Muscle of leg (tissue), 11 donors: Measurements from ENCODE around the gene TMPRSS12. TPM values are rescaled to one million over a fixed set of nuclear protein-coding genes. Genes with fewer than 3 reads are reported as not detected.
"Not testable (repeated sequence)": the region's sequence is repeated elsewhere in the genome, so short reads cannot be mapped to it uniquely, and the experiment has no call there.

Experiments
- DNase-seq: peaks from one replicate; pipeline ENCODE4 v3.0.0; 2013
- H3K27ac ChIP-seq: one replicate; pipeline ENCODE4 v1.5.1; 2013; ENCODE audit warnings: mild to moderate bottlenecking, low read length, control low read depth
- H3K27me3 ChIP-seq: one replicate; pipeline ENCODE4 v1.6.1; 2013; ENCODE audit warnings: low read length; ENCODE audit not compliant: control insufficient read depth, insufficient read depth
- H3K36me3 ChIP-seq: one replicate; pipeline ENCODE4 v1.6.1; 2013; ENCODE audit warnings: low read length; ENCODE audit not compliant: control insufficient read depth, insufficient read depth
- H3K4me1 ChIP-seq: one replicate; pipeline ENCODE4 v1.6.1; 2013; ENCODE audit warnings: low read length; ENCODE audit not compliant: control insufficient read depth, insufficient read depth
- H3K4me3 ChIP-seq: one replicate; pipeline ENCODE4 v1.5.1; 2013; ENCODE audit warnings: low read length, control low read depth
- H3K9me3 ChIP-seq: replicated peaks from 2 replicates; pipeline ENCODE4 v1.6.1; 2013; ENCODE audit warnings: low read depth, low read length; ENCODE audit not compliant: control insufficient read depth
- WGBS: methylation state at CpG from one replicate; pipeline ENCODE4 v1.1.5; 2013; ENCODE audit warnings: missing lambda C conversion rate; ENCODE audit not compliant: insufficient coverage; 5-methylcytosine and 5-hydroxymethylcytosine counted together
- polyA plus RNA-seq, 8 donors: library from polyadenylated mRNA; unstranded; fragments of 120-200 nt; gene quantifications; one replicate each; pipeline versions ENCODE4 v1.2.1 to v1.2.3, GENCODE V29; 2013; ENCODE audit warnings: inconsistent platforms in 1 of 8, low replicate concordance in 1 of 8; ENCODE audit not compliant: insufficient read length in 8 of 8, insufficient read depth in 1 of 8
- total RNA-seq: library from RNA; stranded (reverse); fragments of 120-200 nt; gene quantifications from one replicate; pipeline ENCODE4 v1.2.4, GENCODE V29; 2013

TMPRSS12 gene
- total and polyA plus RNA-seq, 9 donors = 0.09 to 0.24 (median 0.10) TPM; not detected in 5

- H3K27ac ChIP-seq = peak overlapping the region; percentile 93
- peak overlapping the region; percentile 74 for H3K4me3 ChIP-seq
- WGBS = 10% methylated on average over 3 of the region's 7 CpGs
- H3K36me3 ChIP-seq = peaks cover 4% of the 10 kb centered on the region
- peak; percentile 22 for DNase-seq
- no peaks in the 10 kb centered on the region for H3K27me3 ChIP-seq
- H3K4me1 ChIP-seq = peaks cover 15% of the 10 kb centered on the region
- H3K9me3 ChIP-seq = no peaks in the 10 kb centered on the region
These were observed 82.6 kb downstream of the TMPRSS12 start for GRCh38 chr12:50925342-50925651.

GRCh38 chr12:50925920-50926319 is 83.2 kb downstream of the TMPRSS12 start:
- peak overlapping the region; percentile 74 for H3K4me3 ChIP-seq
- DNase-seq = no peak
- H3K27me3 ChIP-seq = no peaks in the 10 kb centered on the region
- H3K36me3 ChIP-seq = peaks cover 8% of the 10 kb centered on the region
- peaks cover 15% of the 10 kb centered on the region for H3K4me1 ChIP-seq
- peak overlapping the region; percentile 93 for H3K27ac ChIP-seq
- H3K9me3 ChIP-seq = no peaks in the 10 kb centered on the region
- no CpG with 5 or more reads among the region's 1 CpG for WGBS

DNA sequence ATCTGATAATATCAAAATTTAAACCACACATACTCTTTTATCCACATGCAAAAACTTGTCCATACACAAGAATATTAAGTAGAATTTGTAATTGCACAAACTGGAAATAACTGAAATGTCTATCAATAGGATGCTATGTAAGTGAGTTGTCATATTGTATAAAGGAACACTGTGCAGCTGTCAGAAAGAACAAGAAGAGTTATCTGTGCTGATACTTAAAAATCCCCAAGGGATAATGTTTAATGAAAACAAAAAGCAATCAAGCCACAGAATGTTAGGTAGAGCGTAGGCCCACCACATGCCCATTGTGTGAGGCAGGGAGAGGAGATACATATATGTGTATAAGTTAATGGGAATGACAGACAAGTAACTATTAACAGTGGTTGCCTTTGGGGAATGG is 83.7 kb downstream of the TMPRSS12 start:
- H3K9me3 ChIP-seq = no peaks in the 10 kb centered on the region
- H3K4me1 ChIP-seq = peaks cover 15% of the 10 kb centered on the region
- DNase-seq = no peak
- peaks cover 8% of the 10 kb centered on the region for H3K36me3 ChIP-seq
- 0% methylated on average over 1 of the region's 1 CpG for WGBS
- H3K27me3 ChIP-seq = no peaks in the 10 kb centered on the region
- H3K27ac ChIP-seq = peak overlapping the region; percentile 93
- H3K4me3 ChIP-seq = peak overlapping the region; percentile 74

- peak overlapping the region; percentile 74 for H3K4me3 ChIP-seq
- not testable (repeated sequence) for H3K27me3 ChIP-seq, H3K9me3 ChIP-seq, H3K36me3 ChIP-seq
- H3K4me1 ChIP-seq = peaks cover 15% of the 10 kb centered on the region
- peak; percentile 23 for DNase-seq
- no CpG with 5 or more reads among the region's 3 CpGs for WGBS
- peak overlapping the region; percentile 71 for H3K27ac ChIP-seq
These were observed 84.2 kb downstream of the TMPRSS12 start for GRCh38 chr12:50926932-50927331.

GRCh38 chr12:50927356-50927755 is 84.6 kb downstream of the TMPRSS12 start:
- no peak for DNase-seq
- Histone ChIP-seq H3K4me1 (peaks cover 15% of the 10 kb centered on the region), H3K27ac (peak overlapping the region; percentile 71), H3K27me3 (no peaks in the 10 kb centered on the region), H3K4me3 (peak overlapping the region; percentile 74), H3K36me3 (peaks cover 8% of the 10 kb centered on the region), H3K9me3 (no peaks in the 10 kb centered on the region)
- 57% methylated on average over 1 of the region's 2 CpGs for WGBS

GRCh38 chr12:50927766-50928224 is 85.1 kb downstream of the TMPRSS12 start:
- H3K27ac ChIP-seq = peak overlapping the region; percentile 71
- no peaks in the 10 kb centered on the region for H3K9me3 ChIP-seq
- peak overlapping the region; percentile 74 for H3K4me3 ChIP-seq
- peaks cover 8% of the 10 kb centered on the region for H3K36me3 ChIP-seq
- H3K4me1 ChIP-seq = peaks cover 13% of the 10 kb centered on the region
- WGBS = 89% methylated on average over 2 of the region's 6 CpGs
- no peaks in the 10 kb centered on the region for H3K27me3 ChIP-seq
- no peak for DNase-seq

DNA sequence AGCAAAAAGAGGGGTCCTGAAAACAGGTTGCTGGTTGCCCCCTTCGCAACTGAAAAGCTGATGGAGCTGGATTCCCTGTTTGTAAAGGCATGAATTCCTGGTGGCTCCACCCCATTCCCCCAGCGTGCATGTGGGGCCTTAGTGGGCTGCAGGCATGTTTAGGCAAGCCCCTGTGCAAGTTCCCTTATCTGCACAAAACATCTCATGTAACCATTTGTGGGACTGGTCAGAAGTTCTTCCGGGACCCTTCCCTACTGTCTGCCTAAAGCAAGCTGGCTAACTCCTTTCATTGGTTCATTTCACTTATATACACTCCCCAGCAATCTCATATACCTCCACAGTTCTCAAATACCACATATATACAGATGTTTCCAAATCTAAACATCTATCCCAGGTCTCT is 85.7 kb downstream of the TMPRSS12 start:
- peaks cover 11% of the 10 kb centered on the region for H3K4me1 ChIP-seq
- 61% methylated on average over 3 of the region's 3 CpGs for WGBS
- H3K4me3 ChIP-seq = peak overlapping the region; percentile 74
- no peaks in the 10 kb centered on the region for H3K27me3 ChIP-seq
- H3K9me3 ChIP-seq = no peaks in the 10 kb centered on the region
- no peak for DNase-seq
- H3K36me3 ChIP-seq = peaks cover 11% of the 10 kb centered on the region
- H3K27ac ChIP-seq = peak overlapping the region; percentile 17

- Histone ChIP-seq H3K4me1 (peaks cover 9% of the 10 kb centered on the region), H3K4me3 (no peak overlapping the region), H3K27me3 (no peaks in the 10 kb centered on the region), H3K27ac (no peak overlapping the region), H3K9me3 (no peaks in the 10 kb centered on the region), H3K36me3 (peaks cover 18% of the 10 kb centered on the region)
- WGBS = 84% methylated on average over 3 of the region's 3 CpGs
- DNase-seq = no peak
These were observed 87.1 kb downstream of the TMPRSS12 start for GRCh38 chr12:50929831-50930230.

DNA sequence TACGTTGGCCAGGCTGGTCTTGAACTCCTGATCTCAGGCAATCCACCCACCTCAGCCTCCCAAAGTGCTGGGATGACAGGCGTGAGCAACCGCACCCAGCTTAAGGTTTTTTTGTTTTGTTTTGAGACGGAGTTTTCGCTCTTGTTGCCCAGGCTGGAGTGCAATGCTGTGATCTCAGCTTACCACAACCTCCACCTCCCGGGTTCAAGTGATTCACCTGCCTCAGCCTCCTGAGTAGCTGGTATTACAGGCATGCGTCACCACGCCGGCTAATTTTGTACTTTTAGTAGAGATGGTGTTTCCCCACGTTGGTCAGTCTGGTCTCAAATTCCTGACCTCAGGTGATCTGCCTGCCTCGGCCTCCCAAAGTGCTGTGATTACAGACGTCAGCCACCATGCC is 87.8 kb downstream of the TMPRSS12 start:
- WGBS = 85% methylated on average over 6 of the region's 12 CpGs

DNA sequence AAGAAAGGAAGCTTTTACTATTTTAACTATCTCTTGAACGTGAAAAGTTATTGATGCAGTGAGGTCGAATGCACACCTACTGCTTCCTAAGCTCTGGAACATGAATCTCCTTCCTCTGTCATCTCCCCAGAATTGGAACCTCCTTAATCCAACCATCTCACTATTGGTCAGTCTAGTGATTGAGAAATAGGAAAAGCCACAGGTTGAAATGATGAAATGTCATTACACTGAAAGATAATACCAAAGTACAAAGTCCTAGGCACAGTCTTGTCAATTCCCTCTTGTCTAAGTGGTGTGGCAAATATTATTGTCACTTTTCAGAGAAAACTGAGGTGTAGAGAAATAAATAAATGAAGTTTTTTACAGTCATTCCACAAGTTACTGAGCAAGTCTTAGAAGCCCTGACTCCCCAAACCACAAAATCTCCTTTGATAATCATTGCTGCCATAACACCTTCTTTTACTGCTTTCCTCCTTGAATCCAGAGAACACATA is 90.1 kb downstream of the TMPRSS12 start:
- H3K4me3 ChIP-seq = no peak overlapping the region
- WGBS = no CpG with 5 or more reads among the region's 2 CpGs
- peaks cover 27% of the 10 kb centered on the region for H3K36me3 ChIP-seq
- H3K4me1 ChIP-seq = peaks cover 4% of the 10 kb centered on the region
- peaks cover 4% of the 10 kb centered on the region for H3K9me3 ChIP-seq
- no peak overlapping the region for H3K27ac ChIP-seq
- H3K27me3 ChIP-seq = no peaks in the 10 kb centered on the region
- no peak for DNase-seq

More for the DNA sequence above, 87.8 kb downstream of the TMPRSS12 start:
- not testable (repeated sequence) for H3K4me3 ChIP-seq, DNase-seq, H3K27me3 ChIP-seq, H3K4me1 ChIP-seq, H3K9me3 ChIP-seq, H3K27ac ChIP-seq
- peaks cover 18% of the 10 kb centered on the region for H3K36me3 ChIP-seq
